ENCODE results near the gene GRIP1.
A peak's percentile ranks its signal among the peaks of the same experiment; 100 is the strongest.
"Not testable (repeated sequence)": the region's sequence is repeated elsewhere in the genome, so short reads cannot be mapped to it uniquely, and the experiment has no call there.

GRIP1 gene

DNA sequence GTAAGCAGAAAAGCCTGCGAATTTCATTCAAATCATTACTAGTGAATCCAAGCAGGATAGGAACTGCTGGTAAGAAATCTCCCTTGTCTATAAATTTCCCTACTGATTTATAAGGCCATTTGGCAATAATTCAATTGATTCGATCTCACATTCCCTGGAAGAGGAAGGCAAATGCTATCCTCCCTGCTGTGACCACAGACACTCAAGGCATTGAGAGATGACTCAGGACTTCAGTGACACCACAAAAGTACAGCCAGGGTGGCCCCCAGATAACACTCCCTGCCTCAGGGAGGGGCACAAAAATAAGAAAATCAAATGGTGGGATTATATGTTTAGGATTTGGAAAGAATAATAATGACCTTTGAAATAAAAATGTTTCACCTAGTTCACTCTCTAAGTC, 162.7 kb downstream of the GRIP1 start:
- peak; percentile 3 for DNase-seq

DNA sequence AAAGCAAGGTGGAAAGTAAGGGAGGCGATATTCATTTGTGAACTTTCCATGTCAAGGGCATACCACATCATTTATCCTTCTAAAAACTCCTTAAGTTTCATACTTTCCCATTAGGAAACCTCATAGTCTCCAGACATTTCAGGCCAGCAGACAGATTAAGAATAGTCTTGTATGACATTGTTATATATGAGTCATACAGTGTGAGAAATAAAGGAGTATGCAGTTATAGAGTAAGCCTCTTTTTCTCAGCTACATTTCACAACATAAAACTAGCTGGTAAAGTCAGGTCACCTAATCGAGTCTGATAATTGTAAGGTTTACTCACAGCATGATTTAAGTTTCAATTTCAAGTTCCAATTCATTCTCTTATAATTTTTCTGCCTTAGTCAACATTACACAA, 164.3 kb downstream of the GRIP1 start:
- DNase-seq, result peak; percentile 12

DNA sequence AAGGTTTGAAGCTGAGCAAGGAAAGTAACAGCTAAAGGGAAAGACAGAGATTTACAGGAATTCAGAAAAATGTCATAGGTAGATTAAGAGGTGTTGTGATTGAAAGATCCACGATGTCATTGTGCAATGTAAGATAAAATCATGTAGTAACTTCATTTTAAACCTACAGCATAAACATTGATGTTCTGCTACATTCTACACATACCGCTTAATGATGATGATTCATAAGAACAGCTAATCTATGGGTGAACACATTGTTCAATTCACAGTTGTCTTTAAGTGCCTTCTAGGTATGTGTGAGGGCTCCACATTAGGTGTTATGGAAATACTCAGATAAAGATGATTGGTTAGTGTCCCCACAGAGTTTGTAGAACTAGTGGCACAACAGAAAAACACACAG, 170.9 kb downstream of the GRIP1 start:
- no peak for DNase-seq

DNA sequence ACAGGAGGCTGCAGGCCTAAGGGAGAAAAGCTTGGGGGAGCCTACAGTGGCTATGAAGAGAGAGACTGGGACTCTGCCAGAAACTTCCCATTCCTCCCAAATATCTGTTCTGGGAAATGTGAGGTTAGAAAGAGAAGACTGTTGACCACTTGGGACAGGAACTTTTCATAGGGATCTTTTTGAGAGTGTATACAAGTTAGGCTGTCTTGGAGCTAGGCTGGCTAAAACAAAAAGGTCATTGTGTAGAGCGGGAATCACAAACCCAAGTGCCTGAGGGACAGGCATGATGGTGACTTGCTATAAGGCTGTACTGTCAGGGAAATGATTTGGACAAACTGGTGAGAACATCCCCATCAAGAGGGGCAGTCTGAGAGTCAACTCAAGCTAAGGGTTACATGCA, 175.1 kb downstream of the GRIP1 start:
- no peak for DNase-seq

DNA sequence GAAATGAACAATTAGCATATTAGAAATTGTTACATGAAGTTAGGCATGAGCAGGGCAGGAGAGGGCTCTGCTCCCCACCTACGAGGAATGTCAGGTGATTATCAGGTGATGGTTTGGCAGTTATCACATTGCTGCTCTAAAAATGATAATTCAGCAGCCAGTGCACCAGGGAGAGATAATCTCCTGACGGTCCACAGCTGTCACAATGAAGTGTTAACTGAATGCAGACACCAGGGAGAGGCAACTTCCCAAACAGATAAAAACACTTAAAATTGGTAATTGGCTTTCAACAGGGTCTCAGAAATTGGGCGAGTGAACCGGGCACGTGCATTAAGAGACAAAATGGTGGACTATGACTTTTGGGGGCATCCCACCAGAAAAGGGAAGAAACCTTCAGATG, 176.0 kb downstream of the GRIP1 start:
- no peak for DNase-seq

DNA sequence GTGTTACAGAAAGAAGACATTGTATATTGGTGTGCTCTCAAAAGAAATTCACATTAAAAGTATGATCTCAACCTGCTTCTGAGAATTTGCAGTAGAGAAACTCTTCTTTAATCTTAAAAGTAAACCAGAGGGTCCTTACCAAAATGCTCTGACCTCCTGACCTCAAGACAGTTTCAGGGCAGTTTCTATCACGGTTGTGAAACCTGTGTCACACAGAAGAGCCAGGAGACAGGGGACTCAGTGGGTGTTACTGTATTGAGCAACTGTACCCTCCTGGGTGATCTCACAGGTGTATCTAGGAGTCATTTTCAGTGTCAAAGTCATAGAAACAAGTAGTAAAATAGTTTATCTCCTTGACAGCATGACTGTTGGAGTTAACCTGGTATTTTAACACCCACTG, 178.0 kb downstream of the GRIP1 start:
- DNase-seq, result no peak

DNA sequence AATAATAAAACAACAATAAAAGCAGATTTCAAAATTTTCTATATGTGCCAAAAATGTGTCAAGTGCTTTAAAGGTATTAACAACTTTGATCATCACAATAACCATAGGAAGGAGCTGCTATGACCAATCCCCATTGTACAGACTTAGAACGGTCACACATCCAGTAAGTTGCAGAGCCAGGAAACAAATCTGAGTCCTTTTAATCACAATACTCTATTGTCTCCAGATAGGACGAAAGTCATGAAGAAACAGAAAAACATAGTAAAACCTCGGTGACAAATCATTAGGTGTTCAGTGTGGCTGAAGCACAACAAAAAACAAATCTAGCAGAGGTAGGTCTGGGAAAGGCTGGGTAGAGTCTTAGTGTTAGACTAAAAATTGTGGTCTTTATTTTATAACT, 178.8 kb downstream of the GRIP1 start:
- DNase-seq, result no peak

DNA sequence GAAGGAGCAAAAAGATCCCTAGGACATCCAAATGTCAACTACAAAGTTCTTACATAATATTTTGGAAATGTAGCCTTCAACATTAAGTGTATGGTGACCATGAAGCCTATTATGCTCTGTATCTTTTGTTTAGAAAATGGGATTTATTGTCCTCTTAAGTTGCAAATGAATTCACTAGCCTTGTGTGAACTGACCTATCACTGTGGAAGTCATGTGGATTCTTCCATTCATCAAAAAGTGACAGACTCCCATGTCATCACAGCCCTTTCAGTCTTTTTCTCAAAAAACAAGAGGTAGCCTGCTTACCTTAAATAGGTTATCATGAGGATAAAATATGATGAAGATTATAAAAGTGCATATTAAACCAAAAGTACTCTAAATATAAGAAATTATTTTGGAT, 179.9 kb downstream of the GRIP1 start:
- DNase-seq, result no peak

DNA sequence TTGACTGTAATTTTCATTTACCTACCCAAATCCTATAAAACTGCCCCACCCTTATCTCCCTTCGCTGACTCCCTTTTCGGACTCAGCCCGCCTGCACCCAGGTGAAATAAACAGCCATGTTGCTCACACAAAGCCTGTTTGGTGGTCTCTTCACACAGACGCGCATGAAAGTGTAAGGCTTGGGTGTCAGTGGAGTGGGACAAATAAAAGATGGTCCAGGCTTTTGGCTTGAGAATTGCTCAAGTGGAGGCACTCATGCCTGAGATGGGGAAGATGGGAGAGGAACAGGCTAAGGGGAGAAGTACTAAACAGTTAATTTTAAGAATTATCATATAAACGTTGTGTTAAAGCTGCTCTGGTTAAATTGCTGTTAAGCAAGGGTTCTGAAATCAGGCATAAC, 180.8 kb downstream of the GRIP1 start:
- DNase-seq, result not testable (repeated sequence)

DNA sequence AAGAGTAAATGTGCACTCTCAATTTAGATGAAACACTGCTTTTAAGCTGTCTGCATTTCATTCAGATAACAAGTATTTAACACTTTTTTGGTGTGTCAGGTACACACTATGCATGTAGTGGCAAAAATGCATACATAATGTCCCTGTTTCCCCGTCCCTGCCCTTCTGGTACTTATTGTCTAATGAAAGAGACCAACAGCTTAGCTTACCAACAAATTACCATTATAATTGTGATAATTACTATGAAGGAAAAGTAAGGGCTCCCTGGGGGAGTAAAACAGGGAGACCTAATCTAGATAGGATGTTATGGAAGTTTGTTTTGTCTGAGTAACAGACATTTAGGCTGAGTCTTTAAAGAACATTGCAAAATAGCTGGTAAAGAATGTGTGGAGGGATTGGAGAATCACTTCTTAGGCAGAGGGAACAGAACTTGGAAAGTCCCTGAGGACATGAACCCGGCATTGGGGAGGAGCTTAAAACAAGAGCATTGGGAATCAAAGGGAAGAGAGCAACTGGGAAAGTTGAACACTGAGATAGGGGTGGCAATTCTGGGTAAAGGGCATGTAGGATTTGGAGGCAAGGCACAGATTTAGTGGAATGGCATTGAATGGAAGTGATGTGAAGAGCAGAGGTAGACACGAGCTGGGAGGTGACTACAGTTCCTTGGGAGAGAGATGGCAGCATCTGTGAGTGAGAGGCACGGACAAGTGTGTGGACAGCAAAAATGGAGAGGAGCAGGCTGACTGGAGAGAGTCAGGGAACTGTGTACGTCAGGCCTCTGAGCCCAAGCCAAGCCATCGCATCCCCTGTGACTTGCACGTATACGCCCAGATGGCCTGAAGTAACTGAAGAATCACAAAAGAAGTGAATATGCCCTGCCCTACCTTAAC, 181.6 kb downstream of the GRIP1 start:
- no peak for DNase-seq

DNA sequence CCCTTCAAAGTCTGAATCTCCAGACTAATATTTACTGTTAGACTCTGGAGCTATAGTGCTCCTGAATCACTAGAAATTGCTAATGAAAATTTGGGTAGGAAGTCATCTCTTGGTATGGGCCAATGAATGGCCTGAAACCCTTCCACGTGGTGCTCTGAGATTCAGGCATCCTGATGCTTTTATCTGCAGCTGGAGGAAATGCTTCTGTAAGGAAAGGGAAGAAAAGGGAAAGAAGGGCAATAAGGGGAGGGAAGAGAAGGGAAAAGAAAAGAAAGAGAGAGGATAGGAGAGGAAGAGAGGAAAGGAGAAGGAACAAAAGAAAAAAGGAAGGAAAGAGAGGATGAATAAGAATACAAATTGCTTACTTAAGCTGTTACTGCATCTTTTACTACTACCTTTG, 182.3 kb downstream of the GRIP1 start:
- no peak for DNase-seq

DNA sequence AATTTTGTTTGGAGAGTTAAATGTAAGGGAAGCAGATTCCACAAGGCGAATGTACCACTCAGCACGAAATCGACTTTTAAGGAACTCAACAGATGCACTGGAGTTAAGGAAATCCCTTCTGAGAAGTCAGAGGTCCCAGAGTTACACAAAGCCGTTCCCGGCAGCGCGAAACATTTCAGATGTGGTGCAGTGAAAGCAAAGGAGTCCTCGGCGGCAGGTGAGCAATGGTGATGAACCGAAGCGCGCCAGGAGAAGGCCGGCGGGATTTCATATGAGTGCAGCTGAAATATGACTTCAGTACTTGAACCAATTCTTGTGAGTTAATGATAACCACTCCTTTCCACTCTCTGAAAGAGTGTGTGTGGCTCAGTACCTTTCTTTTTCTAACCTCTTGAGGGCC, 183.2 kb downstream of the GRIP1 start:
- no peak for DNase-seq

DNA sequence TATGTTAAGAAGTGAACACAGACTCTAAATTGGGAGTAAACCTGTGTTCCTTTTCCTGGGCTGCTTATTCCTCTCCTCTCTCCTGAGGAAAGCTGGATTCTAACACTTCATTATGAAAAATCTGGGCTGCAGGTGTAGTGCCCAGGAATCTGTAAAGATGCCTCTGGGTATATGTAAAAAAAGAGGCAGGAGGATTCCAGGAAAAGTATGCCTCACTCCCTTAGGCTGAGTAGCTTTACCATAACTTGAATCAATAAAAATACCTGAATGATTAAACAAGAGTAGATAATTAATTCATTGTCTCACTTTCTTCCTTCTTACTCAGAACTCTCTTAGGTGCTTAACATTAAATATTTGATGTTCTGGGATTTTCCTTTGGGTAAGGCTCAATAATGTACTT, 185.1 kb downstream of the GRIP1 start:
- DNase-seq, result no peak

DNA sequence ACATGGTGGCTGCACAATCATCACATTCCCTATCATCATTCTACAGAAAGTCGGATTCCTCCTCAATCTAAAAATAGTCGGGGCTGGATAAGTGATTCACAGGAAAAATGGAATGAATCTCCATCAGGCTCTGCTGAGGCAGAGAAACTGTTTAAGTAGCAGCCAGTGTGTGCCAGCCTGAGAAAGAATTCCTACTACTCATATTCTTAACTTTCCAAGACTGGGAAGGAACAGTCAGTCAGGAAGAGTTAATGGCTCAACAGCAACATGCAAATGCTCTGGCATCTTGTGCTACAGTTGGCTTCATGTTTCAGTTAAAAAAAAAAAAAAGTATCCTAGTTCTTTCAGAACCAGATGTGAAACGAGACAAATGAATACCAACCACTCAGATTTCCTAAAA, 187.0 kb downstream of the GRIP1 start:
- no peak for DNase-seq

DNA sequence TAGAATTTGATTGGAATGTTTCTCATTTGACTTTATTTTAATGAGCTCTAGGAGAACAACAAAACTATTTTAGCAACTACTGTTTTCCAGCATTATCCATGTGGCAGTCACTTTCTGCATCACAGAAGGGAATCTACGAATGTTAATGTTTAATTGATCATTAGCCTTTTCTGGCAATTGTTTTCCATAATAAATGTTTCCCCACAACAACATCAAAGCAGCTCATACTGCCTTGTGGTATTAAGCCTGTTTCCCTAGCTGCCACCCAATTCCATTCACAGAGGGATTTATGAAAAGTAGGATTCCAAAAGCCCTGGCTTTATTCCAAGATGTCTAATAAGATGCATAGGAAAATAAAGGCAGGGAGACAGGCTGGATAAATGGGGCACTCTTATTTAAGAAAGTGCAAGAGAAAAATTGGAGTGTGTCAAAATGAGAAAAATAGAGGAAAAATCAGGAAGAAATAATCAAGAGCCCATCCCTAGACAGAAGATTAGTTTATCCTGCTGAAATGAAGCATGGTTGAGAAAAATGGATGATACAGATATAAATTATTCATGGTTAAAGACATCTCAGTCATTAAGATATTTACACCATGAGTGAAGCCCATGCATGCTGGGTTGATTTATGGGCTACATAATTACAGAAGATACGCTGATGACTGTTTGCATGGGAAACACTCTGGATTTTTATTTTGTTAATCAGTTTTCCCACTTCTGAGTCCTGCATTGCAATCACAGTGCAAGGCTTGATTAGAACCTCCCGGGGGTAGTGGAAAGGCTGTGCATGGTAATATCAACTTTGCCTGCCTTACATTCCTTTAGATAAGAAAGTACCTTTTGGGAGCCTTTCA, 196.3 kb downstream of the GRIP1 start:
- no peak for DNase-seq

DNA sequence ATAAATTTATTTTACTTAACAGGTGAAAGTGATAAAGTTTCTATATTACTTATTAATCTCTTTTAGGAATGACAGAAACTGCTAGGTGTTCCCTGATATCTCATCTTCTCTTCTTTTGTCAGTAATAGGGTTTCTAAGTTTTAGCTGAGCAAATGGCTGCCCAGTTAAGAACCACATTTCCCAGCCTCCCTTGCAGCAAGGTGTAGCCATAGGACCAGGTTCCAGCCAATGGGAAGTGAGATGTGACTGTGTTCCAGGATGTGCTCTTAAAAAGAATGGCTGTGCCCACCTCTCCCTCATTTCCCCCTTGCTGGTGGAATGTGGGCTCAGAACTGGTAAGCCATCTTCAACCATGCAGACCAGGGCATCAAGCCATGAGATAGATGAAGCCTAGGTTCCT, 210.9 kb downstream of the GRIP1 start:
- no peak for DNase-seq

DNA sequence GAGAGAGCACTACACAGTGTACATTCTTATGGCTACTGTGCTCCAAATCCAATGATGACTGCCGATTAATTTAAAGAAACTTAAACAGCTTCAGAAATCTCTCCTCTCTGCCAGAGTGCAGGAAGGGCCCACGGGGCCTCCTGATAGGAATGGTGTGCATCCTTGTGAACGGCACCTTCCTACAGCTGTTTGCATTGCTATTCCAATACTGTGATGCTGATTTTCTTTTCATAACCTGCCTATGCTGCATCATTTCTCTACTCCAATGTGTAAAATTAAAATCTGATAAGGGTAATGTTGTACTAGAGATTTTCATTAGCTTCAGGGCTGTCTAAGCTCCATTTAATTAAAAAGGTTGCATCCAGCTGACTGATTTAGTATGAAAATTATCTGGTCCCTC, 217.5 kb downstream of the GRIP1 start:
- DNase-seq, result no peak

DNA sequence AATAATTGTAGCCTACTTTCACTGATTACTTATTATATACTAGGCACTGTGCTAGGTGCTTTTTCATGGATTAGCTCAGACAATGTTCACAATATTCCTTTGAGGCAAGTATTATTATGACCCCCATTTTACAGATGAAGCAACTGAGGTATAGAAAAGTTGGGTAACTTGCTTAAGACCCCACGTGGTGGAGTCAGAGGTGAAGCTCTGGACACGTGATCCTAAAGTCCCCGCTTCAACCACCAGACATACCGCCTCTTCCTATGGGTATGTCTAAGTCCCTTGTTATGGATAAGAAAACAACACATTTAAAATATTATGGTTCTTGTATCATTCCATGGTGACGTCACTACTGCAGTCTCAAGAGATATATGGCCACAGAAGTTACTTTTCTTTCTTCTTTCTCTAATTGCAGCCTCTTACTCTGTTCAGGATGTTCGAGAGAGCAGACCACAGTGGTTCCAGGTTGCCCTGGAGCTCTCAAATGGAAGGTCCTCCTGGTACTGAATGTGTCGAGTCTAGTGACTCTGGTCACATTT, 218.9 kb downstream of the GRIP1 start:
- DNase-seq, result no peak

DNA sequence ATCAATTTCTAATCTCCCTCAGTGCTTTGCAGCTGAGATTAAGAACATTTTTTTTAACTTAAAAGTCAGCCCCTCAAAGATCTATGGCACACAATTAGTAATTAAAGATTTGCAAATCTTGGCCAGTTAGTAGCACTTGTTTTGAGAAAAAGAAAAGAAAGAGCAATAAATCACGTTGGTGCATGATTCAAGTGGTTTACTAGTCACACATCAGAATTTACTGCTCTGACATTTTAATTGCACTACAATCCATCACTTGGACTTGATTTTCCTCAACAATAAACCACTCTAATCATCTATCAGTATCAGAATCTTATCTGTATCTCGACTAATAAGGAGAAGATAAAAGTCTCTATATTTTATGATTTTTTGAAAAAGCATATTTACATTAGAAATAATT, 222.3 kb downstream of the GRIP1 start:
- DNase-seq, result no peak

DNA sequence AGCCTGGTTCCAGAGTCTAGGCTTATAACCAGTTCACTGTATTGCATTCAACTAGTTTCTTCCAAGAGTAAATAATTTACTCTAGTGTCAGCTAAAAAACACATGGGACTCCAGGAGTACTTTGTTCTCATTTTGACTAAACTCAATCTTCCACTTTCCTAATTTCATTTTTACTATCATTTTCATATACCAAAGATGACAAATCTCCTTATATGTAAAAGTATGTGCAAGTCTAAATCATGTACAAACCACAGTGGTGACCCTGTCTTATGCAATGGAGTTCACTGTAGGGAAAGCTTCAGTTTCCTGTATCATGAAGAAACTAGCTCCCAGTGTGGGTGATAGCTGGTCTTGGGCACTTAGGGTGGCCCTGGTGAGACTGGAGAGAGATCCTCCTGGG, 225.0 kb downstream of the GRIP1 start:
- peak; percentile 88 for DNase-seq

DNA sequence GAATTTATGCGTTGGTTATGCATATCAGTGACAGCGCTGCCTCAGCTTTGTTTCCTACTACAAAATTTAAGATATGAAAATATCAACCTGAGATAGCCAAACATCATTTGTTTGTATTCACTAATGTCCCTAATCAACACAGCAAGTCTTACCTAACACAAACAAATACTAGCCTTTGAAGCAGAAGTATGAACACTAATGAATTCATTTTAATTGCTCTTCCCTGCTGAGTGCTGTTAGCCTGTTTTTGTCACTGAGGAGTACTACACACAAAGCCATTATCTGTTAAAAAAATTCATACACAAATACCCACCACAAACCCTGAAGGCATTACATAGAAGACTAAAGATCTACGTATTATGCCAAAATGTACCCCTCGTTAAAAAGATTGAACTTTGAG, 225.8 kb downstream of the GRIP1 start:
- no peak for DNase-seq

DNA sequence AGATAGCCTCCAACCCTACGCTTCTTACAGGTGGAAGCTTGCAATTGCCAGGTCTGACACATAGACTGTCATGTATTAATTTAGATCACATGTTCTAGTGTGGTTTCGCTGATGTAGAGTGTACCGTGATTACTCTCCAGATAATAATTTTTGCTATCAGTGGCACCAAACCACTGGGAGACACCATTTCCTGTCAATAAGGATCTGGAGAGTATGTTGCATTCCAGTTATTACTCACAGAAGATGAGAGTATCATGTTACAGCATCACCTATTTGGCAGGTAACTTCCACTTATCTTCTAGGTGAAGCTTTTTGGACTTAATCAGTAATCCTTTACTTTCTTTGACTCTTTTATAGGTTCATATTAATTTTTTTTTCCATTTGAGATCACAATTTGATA, 229.3 kb downstream of the GRIP1 start:
- no peak for DNase-seq

DNA sequence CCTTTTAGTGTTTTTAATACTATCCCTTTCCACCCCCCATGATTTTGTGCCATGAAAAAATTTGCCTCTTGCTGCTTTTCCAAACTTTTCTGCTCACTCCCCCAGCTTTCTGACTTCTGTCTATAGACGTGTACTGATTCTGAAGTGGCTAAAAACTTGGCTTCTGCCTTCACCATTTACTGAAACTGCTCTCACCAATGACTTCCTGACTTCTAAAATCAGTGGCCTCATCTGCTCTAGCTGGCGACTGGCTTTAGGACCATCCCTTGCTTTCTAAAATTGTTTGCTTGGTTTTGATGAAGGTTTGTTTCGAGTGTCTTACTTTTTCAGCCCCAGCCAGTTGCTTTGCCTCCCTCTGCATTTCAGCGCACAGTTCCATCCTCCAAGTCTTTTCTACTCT, 231.2 kb downstream of the GRIP1 start:
- no peak for DNase-seq

DNA sequence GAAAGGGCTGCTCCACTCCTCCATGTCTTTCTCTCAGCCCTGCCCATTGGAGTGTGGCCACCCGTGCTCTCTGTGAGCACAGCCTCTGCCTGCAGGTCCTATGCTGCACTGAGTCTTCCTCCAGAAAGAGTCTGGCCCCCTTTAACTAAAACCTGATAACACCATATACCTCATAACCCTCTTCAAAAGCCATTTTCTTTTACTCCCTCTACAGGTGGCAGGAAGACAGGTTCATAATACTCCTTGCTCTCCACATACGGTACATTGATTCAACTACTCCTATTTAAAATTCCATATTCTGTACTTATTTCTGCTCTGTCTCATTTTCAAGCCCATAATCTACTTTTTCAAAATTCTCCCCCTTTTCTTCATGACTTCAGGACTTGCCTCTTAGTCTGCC, 232.6 kb downstream of the GRIP1 start:
- no peak for DNase-seq

All from inflammatory macrophage treated with lipopolysaccharide for 4 hours (primary cell).